Measurements from ENCODE around the gene ARG1.
"Not testable (repeated sequence)": the region's sequence is repeated elsewhere in the genome, so short reads cannot be mapped to it uniquely, and the experiment has no call there.

The ARG1 gene

DNA sequence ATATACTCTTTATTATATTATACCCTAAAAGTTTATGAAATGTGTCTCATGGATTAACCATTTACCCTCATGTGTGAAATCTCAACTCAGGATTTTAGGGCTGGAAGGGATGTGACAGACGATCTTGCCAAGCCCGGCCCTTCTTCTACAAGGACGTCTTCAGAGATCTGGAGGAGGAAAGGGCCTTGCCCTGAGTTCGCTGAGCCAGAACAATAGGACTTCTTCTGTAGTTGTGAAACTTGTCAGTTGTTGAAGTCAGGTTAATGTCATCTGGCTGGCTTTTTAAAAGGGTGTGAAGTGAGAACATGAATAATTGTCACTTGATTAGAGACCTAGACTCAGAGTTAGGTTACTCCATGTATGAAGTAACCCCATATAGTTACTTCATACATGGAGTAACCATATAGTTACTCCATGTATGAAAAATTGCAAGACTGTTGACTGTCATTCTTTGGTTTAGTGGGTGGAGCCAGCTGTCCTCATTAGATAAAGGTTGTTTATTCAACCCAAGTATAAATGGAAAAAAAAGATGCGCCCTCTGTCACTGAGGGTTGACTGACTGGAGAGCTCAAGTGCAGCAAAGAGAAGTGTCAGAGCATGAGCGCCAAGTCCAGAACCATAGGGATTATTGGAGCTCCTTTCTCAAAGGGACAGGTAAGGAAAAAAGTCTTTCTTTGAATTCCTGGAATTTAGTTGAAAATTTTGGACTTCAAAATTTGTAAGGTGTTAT is at the start of gene ARG1:
TSS of gene ARG1 (plus strand) at position 541 of the 730 bp plus-strand sequence. CDS start at position 598, 57 bp downstream.
- DNase-seq (ENCODE audit: low read depth), result no peak

DNA sequence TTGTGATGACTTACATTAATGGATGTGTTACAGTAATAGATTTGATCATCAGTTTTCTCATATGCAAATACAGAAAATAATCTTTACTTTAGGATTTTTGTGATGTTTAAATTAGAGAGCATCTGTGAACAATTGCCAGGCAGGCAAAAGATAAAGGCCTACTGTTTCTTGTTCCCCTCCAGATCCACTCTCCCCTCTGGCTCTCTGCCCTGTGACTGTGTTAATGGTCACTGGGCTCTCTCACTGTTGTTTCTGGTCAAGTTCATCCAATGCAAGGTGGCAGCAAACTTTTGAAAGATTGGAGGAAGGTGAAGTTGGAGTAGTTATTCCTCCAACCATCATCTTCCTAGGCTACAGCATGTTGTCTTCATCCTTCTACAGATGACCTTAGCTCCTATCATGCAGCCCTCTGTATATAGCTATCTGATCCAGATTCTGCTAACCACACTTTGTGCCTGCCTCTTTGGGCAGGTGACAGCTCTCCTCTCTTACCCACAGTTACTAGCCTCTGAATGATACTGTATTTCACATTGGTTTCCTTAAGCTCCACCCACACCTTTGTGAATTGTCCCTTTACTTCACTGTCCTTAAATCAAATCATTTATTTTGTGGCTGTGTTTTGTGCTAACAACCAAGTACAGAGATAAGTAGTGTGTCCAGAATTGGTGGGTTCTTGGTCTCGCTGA is 48.9 kb upstream of the ARG1 start:
- no peak for DNase-seq (ENCODE audit: low read depth)

DNA sequence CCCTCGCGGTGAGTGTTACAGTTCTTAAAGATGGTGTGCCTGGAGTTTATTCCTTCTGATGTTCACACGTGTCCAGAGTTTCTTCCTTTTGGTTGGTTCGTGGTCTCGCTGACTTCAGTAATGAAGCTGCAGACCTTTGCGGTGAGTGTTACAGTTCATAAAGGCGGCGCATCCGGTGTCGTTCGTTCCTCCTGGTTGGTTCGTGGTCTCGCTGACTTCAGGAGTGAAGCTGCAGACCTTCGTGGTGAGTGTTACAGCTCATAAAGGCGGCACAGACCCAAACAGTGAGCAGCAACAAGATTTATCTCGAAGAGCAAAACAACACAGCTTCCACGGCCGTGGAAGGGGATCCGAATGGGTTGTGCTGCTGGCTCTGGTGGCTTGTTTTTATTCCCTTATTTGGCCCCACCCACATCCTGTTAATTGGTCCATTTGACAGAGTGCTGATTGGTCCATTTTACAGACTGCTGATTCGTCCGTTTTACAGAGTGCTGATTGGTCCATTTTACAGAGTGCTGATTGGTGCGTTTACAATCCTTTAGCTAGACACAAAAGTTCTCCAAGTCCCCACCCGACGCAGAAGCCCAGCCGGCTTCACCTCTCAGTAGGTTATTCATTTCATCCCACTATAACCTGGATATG is 48.2 kb upstream of the ARG1 start:
- no peak for DNase-seq (ENCODE audit: low read depth)

DNA sequence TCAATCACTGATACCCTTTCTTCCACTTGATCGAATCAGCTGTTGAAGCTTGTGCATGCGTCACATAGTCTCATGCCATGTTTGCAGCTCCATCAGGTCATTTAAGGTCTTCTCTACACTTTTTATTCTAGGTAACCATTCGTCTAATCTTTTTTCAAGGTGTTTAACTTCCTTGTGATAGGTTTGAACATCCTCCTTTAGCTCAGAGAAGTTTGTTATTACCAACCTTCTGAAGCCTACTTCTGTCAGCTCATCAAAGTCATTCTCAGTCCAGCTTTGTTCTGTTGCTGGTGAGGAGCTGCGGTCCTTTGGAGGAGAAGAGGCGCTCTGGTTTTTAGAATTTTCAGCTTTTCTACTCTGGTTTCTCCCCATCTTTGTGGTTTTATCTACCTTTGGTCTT is 42.1 kb upstream of the ARG1 start:
- not testable (repeated sequence) for DNase-seq (ENCODE audit: low read depth)

DNA sequence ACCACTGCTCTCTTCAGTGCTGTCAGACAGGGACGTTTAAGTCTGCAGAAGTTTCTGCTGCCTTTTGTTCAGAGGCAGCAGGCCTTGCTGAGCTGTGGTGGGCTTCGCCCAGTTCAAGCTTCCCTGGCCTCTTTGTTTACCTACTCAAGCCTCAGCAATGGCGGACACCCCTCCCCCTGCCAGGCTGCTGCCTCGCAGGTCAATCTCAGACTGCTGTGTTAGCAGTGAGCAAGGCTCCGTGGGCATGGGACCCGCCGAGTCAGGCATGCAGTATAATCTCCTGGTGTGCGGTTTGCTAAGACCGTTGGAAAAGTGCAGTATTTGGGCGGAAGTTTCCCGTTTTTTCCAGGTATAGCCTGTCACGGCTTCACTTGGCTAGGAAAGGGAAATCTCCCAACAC is 41.3 kb upstream of the ARG1 start:
- not testable (repeated sequence) for DNase-seq (ENCODE audit: low read depth)

DNA sequence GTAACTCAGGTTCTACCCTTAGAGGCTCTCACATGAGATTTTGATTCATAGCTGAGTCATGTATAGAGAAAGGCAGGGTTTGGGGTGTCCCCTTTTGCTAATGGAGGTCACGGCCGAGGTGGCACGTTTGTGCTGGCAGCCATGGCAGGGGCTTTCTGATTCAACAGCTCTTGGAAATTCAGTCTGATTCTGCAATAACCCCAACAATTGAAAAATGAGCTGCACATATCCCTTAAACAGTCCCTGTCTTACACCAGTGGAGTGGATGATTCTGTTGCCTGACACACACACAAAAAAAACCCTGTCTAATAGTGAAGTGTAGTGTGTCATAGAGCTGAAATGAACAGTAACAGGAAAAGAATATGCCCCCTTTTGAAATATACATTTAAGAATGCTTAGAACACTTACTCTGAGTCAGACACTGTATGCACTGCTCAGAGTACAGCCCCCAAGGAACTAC is 40.4 kb upstream of the ARG1 start:
- DNase-seq (ENCODE audit: low read depth), result no peak

- not testable (repeated sequence) for DNase-seq (ENCODE audit: low read depth)
Measured at GRCh38 chr6:131538615-131539014, 34.4 kb upstream of the ARG1 start.

GRCh38 chr6:131545317-131545716 is 27.7 kb upstream of the ARG1 start:
- DNase-seq (ENCODE audit: low read depth), result no peak

GRCh38 chr6:131547488-131547887 is 25.5 kb upstream of the ARG1 start:
- DNase-seq (ENCODE audit: low read depth), result no peak

- DNase-seq (ENCODE audit: low read depth), result no peak
Measured at GRCh38 chr6:131548441-131548840, 24.6 kb upstream of the ARG1 start.

DNA sequence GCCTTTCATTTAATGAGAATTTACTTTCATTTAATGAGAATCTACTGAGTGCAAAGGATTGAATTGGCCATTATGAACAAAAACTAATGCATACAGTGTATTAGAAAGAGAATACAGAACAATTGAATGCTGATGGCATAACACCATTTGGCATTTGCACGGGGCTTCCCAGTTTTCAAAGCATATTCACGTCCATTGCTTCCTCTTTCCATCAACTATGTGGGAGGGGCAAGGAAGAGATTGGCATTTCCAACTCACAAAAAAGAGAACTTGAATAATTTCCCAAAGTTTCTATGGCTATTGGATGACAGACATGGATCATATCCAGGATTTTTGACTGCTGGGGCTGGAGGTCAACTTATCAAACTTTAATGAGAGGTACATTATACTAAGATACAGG is 23.2 kb upstream of the ARG1 start:
- no peak for DNase-seq (ENCODE audit: low read depth)

DNA sequence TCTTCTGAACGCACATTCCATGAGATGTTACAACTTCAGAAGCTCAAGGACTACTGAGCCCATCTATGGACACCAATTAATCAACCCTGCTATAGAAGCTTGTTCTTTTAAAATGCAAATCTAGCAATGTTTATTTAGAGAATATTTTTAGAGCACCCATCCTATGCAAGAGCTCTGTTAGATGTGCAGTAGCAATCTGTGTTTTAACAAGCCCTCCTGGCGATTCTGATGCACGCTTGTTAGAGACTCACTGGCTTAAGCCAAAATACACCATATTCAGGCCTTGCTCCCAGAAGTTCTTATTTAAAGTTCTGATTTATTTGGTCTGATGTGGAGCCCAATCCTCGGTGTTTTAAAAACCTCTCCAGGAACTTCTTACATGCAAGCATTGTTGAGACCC is 21.1 kb upstream of the ARG1 start:
- no peak for DNase-seq (ENCODE audit: low read depth)

DNA sequence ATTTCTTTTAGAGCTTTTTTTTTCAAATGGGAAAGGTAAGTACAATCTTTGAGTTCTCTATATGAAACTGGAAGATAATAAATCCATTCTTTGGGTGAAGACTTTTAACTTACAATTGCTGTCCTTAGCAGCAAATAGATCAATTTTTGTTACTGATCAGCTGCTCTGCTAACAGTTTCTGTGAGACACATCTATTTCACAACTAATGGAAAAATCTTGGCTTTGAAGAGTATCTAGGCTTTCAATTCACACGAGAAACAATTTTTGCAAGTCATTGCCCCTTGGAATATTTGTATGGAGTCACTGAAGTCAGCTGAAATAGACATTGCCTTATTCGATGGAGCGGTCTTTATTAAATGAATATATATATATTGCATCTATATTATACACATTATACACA is 20.5 kb upstream of the ARG1 start:
- DNase-seq (ENCODE audit: low read depth), result no peak

GRCh38 chr6:131555992-131556391 is 17.0 kb upstream of the ARG1 start:
- peak; percentile 54 for DNase-seq (ENCODE audit: low read depth)

- DNase-seq (ENCODE audit: low read depth), result no peak
Measured at GRCh38 chr6:131558922-131559321, 14.1 kb upstream of the ARG1 start.

DNA sequence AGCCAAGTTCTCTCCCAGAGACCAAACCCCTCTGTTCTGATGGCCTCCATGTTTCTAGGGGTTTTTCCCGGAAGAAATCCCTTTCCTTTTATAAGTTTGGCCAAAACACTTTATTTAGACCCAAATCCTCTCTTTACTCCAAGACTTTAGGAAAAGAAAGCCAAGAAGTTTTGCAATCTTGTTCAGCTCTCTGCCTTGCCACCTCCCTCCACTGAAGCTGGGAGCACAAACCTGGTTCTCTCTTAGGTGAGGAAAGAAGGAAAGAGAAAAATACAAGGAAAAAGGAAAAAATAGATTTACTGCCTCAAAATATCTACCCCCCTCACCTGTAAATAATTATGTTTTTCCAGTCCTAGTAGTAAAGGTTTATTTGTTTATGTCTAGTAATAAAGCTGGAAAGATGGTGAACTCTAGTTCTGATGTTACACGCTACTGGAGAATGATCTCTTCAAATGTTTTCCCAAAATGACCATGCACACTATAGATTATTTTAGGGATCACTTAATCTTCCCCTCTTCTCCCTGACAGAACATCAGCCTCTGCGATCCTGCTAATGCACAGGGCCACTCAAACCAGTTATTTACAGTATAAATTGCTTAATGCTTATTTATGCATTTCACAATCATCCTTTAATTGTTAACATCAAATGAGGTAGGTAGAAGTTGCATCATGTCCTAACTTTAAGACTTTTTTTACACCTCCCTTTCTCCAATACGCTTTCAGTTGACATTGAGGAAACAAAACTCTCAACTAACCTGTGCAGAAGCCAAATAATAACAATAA is 10.9 kb upstream of the ARG1 start:
- no peak for DNase-seq (ENCODE audit: low read depth)

DNA sequence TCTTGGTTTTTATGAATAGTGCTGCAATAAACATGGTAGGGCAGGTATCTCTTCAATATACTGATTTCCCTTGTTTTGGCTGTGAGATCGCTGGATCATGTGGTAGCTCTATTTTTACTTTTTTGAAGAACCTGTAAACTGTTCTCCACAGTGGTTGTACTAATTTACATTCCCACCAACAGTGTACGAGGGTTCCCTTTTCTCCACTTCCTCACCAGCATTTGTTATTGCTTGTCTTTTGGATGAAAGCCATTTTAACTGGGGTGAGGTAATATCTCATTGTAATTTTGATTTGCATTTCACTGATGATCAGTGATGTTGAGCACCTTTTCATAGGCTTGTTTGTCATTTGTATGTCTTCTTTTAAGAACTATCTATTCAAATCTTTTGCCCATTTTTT is 8.0 kb upstream of the ARG1 start:
- no peak for DNase-seq (ENCODE audit: low read depth)

- no peak for DNase-seq (ENCODE audit: low read depth)
Measured at GRCh38 chr6:131568726-131569125, 4.3 kb upstream of the ARG1 start.

DNA sequence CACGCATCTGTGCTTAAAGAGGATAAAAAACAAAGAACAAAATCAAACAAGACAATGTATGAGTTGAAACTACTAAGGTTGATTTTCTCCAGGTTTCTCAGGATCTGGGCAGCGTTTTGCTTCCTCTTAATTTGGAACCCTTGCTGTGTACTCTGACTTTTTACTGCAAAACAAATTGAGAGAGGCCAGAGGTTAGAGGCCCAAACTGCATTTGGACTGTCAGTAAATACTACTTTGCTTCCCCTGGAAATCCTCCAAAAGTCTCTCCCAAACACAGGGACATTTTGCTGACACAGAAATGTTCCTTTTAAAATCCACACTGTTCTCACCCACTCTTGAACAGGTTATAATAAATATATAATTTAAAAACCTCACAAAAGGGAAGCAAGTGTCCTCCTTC is 1.1 kb downstream of the ARG1 start:
- DNase-seq (ENCODE audit: low read depth), result no peak

DNA sequence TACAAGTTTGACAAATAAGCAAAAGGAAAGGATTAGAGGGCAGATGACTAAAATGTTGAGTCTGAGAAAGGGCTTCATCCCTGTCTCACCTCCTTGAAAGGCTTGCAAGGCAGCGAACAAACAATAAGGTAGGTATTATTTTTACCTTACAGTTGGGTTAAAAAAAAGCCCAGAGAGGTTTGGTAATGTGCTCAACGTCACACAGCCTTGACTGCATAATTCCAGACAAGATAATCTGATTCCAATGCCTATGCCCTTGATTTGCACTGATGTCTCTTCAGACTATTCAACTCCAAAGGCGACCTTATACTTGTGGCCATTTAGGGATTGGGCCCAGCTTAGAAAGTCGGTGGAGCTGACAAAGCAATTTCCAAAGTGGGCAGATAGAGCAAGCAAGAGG is 1.7 kb downstream of the ARG1 start:
- no peak for DNase-seq (ENCODE audit: low read depth)

- DNase-seq (ENCODE audit: low read depth), result peak; percentile 3
Measured at GRCh38 chr6:131575834-131576478, 2.9 kb downstream of the ARG1 start.

DNA sequence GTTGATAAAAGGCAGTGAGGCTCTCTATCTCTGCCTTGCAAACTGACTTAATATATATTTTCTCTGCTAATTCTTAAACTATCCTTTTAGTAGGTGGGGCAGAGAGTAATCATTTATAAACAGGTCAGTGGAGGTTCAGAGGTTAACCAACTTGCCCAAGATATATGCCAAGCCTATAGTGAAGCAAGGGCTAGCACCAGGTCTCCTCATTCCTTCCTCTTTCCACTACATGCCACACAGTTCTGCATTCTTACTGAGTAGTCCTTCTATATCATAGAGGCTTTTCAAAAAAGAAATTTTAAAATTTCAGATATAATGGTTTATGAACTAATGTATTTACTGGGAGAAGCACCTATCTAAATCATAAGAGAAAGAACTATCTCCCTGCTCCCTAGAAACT is 8.5 kb downstream of the ARG1 start:
- no peak for DNase-seq (ENCODE audit: low read depth)

Data from fibroblast of gingiva (primary cell).